DMS153 treated with DMSO at 0.1 percent for 48 hours (cell line): Measurements from ENCODE around the gene GAGE13.
"Not testable (repeated sequence)": the region's sequence is repeated elsewhere in the genome, so short reads cannot be mapped to it uniquely, and the experiment has no call there.

Source experiments
- DNase-seq: peaks from one replicate; lab custom pipeline; 2025; ENCODE audit not compliant: unreplicated experiment; lab: John Stamatoyannopoulos, UW

Gene GAGE13

GRCh38 chrX:49330421-49330820 lies 961 bp upstream of the GAGE13 start:
- DNase-seq: not testable (repeated sequence)

DNA sequence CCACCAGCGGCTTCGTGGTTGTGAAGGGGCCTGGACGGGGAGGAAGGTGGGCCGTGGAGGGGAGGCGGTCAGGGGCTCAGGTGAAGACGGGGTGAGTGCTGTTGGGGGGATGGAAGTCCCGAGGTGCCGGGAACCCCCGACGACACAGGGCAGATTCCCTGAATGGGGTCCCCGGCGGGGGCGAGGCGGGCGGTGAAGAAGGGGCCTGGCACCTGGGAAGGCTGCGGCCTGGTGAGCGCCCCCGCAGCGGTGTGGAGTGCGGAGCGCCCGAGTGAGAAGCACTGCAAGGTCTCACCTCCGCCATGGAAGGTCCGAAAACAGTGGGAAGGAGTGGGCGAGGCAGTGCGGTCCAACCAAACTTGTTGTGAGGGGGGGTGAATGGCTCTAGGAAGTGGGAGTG lies 459 bp downstream of the GAGE13 start:
- DNase-seq: not testable (repeated sequence)

DNA sequence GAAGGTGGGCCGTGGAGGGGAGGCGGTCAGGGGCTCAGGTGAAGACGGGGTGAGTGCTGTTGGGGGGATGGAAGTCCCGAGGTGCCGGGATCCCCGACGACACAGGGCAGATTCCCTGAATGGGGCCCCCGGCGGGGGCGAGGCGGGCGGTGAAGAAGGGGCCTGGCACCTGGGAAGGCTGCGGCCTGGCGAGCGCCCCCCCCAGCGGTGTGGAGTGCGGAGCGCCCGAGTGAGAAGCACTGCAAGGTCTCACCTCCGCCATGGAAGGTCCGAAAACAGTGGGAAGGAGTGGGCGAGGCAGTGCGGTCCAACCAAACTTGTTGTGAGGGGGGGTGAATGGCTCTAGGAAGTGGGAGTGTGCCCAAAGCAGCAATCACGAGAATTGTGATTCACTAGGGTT lies 10.1 kb downstream of the GAGE13 start:
- not testable (repeated sequence) for DNase-seq

GRCh38 chrX:49344496-49345175 lies 13.3 kb downstream of the GAGE13 start:
- not testable (repeated sequence) for DNase-seq

DNA sequence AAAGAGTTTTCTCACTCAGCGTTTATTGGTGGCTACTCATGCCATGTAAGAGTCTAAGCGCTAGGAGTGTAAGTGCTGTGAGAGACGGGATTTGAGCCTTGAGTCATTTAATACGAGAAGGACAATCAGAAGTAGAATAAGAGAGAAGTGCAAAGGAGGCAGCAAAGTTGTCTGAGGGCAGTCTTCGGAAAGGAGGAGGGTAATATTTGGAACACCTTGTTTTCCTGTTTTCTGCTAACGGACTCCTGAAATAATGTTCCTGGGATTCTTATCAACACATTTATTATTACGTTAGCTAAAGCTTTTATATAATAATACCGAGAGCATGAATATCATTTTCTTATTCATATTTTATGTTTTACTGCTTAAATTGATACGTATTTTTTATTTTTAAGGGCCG lies 14.0 kb downstream of the GAGE13 start:
- DNase-seq: not testable (repeated sequence)

DNA sequence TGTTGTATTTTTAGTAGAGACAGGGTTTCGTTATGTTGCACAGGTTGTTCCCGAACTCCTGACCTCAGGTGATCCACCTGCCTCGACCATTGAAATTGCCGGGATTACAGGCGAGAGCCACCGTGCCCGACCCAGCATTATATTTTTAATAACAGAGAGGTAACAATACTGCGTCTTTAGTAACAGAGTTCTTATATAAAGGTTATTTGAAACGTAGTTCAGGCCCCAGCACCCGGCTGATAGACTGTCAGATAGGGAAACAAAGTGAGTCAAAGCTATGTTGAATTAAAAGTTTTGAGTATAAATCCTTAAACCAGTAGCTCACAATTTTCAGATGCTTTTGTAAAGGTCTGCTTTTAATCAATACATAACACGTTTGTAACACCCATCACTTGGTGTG lies 14.8 kb downstream of the GAGE13 start:
- not testable (repeated sequence) for DNase-seq
